Brain microvascular endothelial cell (primary cell): ENCODE measurements around the gene DUSP1.
A peak's percentile ranks its signal among the peaks of the same experiment; 100 is the strongest.

Experiments
- DNase-seq: peaks from one replicate; pipeline ENCODE4 v3.0.0-alpha.2; 2020
- H3K27ac ChIP-seq: fragments of 250-450 bp; sonication (Bioruptor Pico); 2 replicates; pipeline ENCODE4 v1.5.1; 2020; ENCODE audit warnings: mild to moderate bottlenecking, moderate library complexity
- H3K27me3 ChIP-seq: fragments of 250-450 bp; sonication (Bioruptor Pico); replicated peaks from 2 replicates; pipeline ENCODE4 v1.5.1; 2020; ENCODE audit warnings: mild to moderate bottlenecking
- H3K36me3 ChIP-seq: fragments of 250-450 bp; sonication (Bioruptor Pico); replicated peaks from 2 replicates; pipeline ENCODE4 v1.5.1; 2020; ENCODE audit warnings: mild to moderate bottlenecking
- H3K4me3 ChIP-seq: 2 replicates; pipeline ENCODE4 v1.5.1; 2011; ENCODE audit warnings: low read depth, mild to moderate bottlenecking, control low read depth, low read length, moderate library complexity
- in situ Hi-C: cut with HindIII; loops from 2 replicates; pipeline ENCODE4 v1.10.0; 2017; ENCODE audit warnings: low sequenced_read_pairs, low pct_ligation_motif_present
- TF ChIP-seq, protein P1 (sequence below): IDR thresholded peaks from 2 replicates; pipeline ENCODE4 v1.5.1; 2011; ENCODE audit warnings: low read depth, mild to moderate bottlenecking, moderate library complexity, low read length, control low read depth, inconsistent platforms; ENCODE audit errors: missing control alignments

DUSP1 gene

GRCh38 chr5:172749881-172750633 lies 20.9 kb downstream of the DUSP1 start:
- no peaks in the 10 kb centered on the region for H3K36me3 ChIP-seq
- no peak overlapping the region for H3K4me3 ChIP-seq
- no peak overlapping the region for H3K27ac ChIP-seq
- H3K27me3 ChIP-seq: no peaks in the 10 kb centered on the region
- no peak for DNase-seq
- TF ChIP-seq, protein P1, sequence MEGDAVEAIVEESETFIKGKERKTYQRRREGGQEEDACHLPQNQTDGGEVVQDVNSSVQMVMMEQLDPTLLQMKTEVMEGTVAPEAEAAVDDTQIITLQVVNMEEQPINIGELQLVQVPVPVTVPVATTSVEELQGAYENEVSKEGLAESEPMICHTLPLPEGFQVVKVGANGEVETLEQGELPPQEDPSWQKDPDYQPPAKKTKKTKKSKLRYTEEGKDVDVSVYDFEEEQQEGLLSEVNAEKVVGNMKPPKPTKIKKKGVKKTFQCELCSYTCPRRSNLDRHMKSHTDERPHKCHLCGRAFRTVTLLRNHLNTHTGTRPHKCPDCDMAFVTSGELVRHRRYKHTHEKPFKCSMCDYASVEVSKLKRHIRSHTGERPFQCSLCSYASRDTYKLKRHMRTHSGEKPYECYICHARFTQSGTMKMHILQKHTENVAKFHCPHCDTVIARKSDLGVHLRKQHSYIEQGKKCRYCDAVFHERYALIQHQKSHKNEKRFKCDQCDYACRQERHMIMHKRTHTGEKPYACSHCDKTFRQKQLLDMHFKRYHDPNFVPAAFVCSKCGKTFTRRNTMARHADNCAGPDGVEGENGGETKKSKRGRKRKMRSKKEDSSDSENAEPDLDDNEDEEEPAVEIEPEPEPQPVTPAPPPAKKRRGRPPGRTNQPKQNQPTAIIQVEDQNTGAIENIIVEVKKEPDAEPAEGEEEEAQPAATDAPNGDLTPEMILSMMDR: no peak
- in situ Hi-C loops: no loop called here

- TF ChIP-seq, protein P1: no peak
- Histone ChIP-seq H3K27me3 (no peaks in the 10 kb centered on the region), H3K4me3 (no peak overlapping the region), H3K27ac (peak overlapping the region; percentile 70), H3K36me3 (no peaks in the 10 kb centered on the region)
- DNase-seq: no peak
- in situ Hi-C loops: no loop called here
These were observed 21.9 kb downstream of the DUSP1 start for GRCh38 chr5:172749076-172749475.

DNA sequence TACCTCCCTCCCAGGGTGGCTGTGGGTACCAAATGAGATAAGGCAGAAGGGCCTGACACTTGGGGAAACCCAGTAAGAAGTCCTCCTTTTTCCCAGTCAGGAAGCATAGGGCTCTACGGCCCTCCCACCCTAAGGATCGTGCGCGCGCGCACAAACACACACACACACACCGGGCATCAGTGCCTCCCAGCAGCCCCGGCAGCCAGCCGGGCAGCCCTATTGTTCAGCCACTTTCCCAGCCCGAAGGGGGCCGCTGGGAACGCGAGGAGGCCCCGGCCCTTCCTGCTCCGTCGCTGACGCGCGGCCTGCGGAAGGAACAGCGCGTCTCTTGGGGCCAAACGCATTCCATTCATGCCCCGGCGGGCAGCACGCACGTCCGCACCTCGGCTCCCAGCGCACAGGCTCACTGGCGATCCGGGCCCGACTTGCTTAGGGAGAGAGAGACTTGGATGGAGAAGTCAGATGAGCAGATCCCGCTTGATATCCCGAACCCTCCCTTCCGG lies 22.6 kb downstream of the DUSP1 start:
- Histone ChIP-seq H3K36me3 (no peaks in the 10 kb centered on the region), H3K27me3 (no peaks in the 10 kb centered on the region), H3K27ac (peak overlapping the region; percentile 70), H3K4me3 (no peak overlapping the region)
- in situ Hi-C loops: no loop called here
- peak; percentile 89 for DNase-seq
- TF ChIP-seq, protein P1: no peak

- TF ChIP-seq, protein P1: no peak
- Histone ChIP-seq H3K4me3 (no peak overlapping the region), H3K27me3 (no peaks in the 10 kb centered on the region), H3K27ac (peak overlapping the region; percentile 70), H3K36me3 (no peaks in the 10 kb centered on the region)
- no peak for DNase-seq
- in situ Hi-C loops: no loop called here
These were observed 23.5 kb downstream of the DUSP1 start for GRCh38 chr5:172747471-172747870.

DNA sequence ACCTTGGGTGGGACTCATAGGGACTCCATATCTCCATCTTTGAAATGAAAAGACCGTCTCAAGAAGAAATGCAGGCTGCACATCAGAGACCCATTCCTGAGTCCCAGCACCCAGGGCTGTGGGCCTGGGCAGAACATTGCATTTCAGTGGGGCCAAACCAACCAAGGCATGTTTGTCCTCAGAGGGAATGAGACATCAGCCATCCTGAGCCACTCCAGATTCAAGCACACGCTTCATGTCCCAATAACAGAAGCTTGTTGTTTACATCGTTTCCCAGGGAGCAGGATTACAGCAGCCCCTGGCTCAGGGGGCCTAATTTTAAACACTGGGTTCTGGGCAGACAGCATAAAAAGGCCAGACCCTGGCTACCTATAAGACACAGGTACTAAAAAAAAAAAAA lies 24.3 kb downstream of the DUSP1 start:
- H3K36me3 ChIP-seq: no peaks in the 10 kb centered on the region
- in situ Hi-C loops: no loop called here
- no peak for DNase-seq
- TF ChIP-seq, protein P1: no peak
- H3K4me3 ChIP-seq: no peak overlapping the region
- H3K27ac ChIP-seq: no peak overlapping the region
- no peaks in the 10 kb centered on the region for H3K27me3 ChIP-seq

DNA sequence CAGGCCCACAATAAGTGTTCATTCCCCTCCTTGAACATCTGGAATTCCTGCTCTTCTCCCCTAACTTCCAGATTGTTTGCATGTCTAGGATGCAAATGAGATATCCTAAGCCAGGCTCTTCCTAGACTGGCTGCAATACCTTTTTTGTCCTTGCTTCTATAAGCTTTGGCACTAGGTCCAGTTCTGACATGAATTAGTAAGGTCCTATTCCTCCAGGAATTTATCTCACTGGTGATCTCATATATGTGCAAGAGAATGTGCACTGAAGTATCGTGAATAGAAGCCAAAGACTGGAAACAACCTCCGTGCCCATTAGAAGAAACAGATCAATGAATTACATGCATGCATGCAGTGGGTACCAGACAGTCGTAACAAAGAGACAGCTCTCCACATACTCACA lies 25.2 kb downstream of the DUSP1 start:
- Histone ChIP-seq H3K27me3 (no peaks in the 10 kb centered on the region), H3K36me3 (no peaks in the 10 kb centered on the region), H3K27ac (no peak overlapping the region), H3K4me3 (no peak overlapping the region)
- TF ChIP-seq, protein P1: no peak
- no peak for DNase-seq
- in situ Hi-C loops: no loop called here
